RCC 7860 (cell line): ENCODE data around the gene ASTN2.
"Not testable (repeated sequence)": the region's sequence is repeated elsewhere in the genome, so short reads cannot be mapped to it uniquely, and the experiment has no call there.

Source experiments
- DNase-seq: peaks from one replicate; pipeline ENCODE4 v3.0.0-alpha.2; 2015; ENCODE audit warnings: low spot score
- FAIRE-seq: peaks from 2 replicates; lab custom pipeline; 2012; peaks lifted over from hg19 to GRCh38; lab: Jason Lieb, UNC

The ASTN2 gene

DNA sequence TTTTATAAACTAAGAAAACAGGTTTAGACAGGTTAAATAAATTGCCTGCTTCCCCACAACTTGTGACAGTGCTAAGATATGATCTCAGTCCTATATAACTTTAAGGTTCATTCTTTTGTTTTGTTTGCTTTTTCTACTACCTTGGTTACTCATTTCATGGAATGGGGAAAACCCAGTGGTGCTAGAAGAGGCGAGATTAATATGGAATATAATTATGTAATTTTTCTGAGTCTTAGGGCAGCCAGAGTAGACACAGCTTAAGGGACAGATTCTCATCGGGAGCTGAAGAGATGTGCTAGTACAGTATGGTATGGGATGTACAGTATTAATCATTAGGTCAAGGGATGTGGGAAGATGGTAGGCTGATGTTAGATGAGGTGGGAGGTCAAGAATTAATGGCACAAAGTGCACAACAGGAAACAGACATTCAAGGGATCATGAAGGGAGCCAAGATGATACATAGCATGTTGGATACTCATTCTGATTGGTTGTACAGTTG is 721.6 kb downstream of the ASTN2 start:
- DNase-seq, result no peak
- FAIRE-seq, result no peak

DNA sequence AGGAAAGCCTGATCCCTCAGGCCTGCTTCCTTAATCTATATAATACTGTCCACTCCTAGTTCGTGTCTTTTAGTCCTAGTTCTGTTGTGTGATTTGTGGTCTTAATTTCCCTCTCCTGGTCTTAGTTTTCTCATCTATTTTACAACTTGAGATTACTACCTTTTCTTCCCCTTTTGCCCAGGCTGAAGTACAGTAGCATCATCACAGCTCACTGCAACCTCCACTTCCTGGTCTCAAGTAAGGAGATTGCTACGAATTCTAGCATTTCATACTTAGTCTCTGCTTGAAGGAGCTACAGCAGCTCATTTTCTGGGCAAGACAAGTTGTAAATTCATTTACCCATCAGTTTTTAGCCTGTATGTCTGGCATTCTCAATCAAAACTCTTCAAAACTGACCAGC is 722.2 kb downstream of the ASTN2 start:
- DNase-seq, result no peak
- FAIRE-seq, result no peak

DNA sequence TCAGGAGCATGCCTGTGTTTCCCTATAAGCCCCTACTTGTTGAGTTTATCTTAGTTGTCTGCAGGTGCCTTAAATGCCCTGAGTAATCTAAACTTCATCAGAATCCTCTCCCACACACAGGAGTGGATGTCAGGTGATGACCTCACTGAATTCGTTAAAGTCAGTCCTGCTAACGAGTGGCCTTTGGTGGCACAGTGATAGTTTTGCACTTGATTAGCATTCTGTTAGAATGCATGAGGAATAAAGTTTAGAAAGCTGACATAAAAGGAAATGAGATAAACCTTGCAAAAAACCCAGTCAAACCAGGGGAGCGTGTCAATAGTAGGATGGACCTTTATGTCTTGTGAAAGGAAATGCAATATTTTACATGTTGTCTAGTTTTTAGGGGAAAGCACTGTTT is 723.2 kb downstream of the ASTN2 start:
- no peak for FAIRE-seq
- DNase-seq, result no peak

DNA sequence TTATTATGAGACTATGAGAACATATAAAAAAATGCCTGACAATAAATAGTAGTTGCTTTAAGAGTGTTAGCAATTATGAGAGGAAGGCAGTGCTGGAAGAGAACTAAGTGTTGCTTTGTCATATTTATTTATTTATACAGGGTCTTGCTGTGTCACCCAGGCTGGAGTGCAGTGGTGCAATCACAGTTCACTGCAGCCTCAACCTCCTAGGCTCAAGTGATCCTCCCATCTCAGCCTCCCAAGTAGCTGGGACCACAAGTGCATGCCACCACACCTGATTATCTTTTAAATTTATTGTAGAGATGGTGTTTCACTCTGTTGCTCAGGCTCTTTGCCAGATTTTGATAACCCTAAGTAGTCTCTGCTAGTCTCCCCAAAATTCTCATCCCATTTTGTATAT is 724.1 kb downstream of the ASTN2 start:
- DNase-seq, result not testable (repeated sequence)

DNA sequence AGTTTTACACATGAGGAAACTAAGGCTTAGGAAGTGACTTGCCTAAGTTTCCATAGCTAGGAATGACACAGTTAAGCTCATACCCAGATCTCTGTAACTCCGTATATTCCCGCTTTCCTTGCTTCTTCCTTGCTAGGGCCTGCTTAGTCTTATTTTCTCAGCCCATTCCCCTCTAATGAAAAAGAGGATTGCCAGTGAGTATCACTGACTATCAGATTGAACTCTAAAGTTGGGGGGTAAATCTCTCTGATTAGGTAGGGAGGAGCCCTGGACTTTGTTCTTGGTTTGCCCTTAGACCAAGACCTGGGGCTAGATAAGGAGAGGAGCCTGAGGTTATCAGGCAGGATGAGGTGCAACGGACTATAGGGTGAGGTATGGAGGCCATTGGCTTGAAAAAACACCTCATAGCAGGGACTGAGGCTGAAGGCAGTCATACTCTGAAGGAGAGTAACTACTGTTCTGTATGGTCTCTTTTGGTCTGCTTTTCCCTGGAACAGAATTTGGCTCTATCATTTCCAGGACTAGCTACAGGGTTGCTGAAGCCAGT is 725.3 kb downstream of the ASTN2 start:
- FAIRE-seq, result no peak
- DNase-seq, result no peak

More for the DNA sequence above, 724.1 kb downstream of the ASTN2 start:
- FAIRE-seq, result not testable (repeated sequence)

DNA sequence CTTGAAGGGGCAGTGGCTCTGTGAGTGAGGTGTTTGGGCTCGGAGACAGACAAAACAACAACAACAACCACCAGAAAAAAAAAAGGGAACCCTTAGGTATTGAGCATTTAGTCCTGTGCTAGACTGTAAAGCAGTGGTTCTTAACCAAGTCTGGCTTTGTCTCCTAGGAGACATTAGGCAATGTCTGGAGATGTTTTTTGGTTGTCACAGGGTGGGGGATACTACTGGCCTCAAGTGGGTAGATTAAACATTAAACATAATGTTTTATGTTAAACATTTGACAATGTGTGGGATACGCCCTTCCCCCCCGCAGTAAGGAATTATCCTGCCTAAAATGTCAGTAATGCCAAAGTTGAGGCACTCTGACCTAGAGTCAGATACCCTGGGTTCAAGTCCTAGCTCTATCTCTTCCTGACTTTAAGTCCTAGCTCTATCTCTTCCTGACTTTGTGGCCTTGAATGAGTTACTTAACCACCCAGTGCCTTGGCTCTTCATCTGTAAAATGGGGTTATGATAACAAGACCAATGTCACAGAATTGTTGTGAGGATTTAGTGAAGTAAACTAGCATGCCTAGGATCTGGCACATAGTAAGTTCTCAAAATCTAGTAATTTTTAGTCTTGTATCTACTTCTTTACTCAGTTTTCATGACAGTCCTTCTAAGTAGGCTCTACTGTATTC is 725.9 kb downstream of the ASTN2 start:
- FAIRE-seq (no peak), DNase-seq (no peak)

DNA sequence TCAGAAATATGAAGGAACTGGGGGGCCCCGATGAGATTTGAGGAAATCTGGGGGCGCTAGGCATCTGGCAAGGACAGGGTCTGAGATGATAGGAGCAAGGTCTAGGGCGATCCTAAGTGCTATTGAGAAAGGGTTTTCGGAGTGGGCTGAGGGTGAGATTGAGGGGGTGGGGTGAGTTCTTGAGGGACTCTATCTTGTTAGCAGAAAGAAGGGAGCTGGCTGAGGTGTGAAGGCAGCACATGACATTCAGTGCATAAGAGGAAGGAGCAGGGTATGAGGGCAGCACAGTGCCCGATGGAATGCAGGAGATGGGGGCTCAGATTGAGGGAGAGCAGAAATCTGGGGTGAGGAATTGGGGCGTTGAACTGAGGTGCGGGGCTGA is 727.1 kb downstream of the ASTN2 start:
- FAIRE-seq (no peak), DNase-seq (no peak)

DNA sequence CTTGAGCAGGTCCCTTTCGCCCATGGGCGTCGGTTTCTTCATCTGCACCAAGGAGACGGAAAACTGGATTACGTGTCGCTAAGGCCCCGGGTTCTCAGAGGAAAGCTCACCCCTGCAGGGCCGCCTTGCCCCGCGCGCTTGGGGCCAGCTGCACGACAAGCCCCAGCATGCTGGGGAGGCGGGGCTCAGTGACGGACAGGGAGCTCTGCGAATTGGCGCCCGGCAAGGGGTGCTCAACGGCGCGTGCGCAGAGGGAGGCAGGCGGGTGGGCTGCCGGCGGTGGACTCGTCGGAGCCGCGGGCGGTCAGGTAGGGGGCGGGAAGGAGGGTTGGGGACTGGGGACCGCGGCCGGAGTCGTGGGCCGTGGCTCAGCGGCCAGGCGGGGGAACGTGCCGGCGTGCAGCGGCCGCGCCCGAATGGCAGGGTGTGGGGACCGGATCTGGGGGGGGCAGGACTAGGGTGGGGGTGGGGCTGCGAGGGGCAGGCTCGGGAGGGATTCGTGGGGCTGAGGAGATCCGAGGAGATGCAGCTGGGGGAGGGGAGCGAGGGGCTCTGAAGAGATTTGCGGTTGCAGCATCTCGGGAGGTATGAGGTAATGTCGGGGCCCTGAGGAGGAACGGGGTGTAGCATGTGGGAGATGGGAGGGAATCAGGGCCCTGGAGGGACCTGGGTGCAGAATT is 727.6 kb downstream of the ASTN2 start, which contains the start of gene TRIM32:
TRIM32 (plus strand) TSS at position 232 of the 680 bp plus-strand sequence. CDS start 10,438 bp downstream, outside the sequence.
- FAIRE-seq (no peak), DNase-seq (no peak)

DNA sequence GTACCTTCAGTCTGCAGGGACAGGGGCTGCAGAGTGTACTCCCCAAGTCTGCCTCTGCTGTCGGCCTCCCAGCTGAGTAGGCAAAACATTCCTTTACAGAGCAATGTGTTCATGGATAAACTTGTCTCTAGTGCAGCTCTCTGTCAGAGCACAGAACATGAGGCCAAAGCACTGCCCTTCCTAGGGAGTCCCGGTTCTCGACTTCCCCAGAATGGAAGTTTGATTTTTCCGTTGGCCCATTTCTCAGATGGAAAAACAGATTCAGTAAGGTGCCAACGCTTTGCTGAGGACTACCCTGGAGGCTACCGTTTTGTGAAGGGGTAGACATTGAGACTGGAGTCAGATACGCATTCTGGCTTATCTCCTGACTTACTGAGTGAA is 728.2 kb downstream of the ASTN2 start:
- DNase-seq, result no peak
- FAIRE-seq, result no peak

DNA sequence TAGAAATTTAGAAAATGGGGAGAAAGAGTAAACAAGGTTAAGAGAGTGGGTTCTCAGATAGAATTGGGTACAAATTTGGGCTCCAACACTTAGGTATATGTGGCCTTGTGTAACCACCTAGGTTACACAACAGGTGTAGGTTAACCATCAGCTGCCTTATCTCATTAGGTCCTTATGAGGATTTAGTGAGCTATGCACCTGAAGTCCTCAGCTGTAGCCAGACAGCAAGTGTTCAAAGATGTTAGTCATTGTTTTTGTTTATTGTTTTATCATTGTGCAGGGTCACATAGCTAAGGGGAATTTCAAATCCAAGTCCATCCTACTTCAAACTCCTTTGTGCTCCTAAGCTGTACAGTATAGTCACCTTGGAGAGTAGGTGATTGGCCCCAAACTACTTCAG is 728.7 kb downstream of the ASTN2 start:
- DNase-seq, result no peak
- FAIRE-seq, result no peak

DNA sequence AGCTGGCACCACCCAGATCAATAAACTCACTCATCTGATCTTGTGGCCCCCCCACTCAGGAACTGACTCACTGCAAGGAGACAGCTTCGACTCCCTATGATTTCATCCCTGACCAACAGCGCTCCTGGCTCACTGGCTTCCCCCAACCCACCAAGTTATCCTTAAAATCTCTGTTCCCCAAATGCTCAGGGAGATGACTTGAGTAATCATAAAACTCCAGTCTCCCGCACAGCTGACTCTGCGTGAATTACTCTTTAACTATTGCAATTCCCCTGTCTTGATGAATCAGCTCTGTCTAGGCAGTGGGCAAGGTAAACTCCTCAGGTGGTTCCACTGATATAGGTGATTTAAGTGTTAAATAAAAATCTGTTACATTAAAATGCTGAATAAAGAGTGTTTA is 729.7 kb downstream of the ASTN2 start:
- FAIRE-seq, result no peak
- DNase-seq, result no peak

DNA sequence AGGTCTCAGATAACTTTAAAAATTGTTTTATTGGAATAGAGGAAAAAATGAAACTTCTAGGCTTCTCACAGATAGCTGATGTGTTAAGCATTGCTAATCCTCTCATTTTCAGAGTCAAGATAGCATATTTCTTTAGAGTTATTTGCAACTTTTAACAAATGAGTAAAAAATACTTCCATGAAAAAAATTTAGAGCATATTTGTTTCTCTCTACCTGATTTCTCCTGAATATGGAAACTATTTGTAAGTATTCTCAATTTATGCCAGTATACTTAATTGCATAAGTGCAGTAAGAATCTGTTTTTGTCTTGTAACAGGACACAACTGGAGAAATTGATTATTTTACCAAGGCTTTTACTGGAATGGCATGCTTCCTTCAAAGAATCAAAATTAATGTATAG is 731.3 kb downstream of the ASTN2 start:
- FAIRE-seq (no peak), DNase-seq (no peak)

DNA sequence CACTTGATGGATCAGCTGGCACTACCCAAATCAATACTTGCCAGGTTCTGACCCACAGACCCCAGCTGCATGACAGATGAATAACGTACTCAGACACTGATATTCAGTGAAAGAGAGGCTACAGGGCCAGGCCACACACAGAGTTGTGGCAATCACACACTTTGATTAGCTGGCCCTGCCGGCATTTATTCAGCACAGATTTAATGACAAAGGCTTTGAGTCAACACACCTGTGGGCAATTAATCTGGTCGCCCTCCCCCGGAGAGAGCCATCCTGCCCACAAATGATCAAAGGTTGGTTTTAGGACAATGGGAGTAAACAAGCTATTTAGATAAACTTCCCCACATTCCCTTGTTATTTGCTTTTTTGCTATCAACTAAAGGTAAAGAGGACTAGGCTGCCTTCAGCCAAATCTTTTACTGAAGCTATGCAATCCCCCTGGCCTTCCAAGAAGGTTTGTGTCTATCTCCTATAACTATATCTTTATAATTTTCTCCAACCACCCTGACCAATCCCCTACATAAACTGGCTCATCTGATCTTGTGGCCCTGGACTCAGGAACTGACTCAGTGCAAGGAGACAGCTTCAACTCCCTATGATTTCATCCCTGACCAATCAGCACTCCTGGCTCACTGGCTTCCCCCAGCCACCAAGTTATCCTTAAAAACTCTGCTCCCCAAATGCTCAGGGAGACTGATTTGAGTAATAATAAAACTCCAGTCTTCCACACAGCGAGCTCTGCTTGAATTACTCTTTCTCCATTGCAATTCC is 740.5 kb downstream of the ASTN2 start:
- no peak for DNase-seq
- no peak for FAIRE-seq

DNA sequence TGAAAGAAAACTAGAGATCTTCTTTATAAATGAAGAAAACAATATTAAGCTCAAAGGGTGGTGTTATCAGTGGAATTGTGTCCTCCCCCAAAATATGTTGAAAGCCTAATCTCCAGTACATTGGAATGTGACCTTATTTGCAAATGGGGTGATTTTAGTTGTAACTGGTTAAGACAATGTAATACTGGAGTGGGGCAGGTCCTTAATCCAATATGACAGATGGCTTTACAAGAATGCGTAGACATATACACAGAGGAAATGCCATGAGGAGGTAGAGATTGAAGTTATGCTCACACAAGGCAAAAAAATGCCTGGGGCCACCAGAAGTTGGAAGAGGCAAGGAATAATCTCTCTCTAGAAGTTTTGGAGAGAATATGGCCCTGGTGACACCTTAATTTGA is 741.5 kb downstream of the ASTN2 start:
- DNase-seq (no peak), FAIRE-seq (no peak)

DNA sequence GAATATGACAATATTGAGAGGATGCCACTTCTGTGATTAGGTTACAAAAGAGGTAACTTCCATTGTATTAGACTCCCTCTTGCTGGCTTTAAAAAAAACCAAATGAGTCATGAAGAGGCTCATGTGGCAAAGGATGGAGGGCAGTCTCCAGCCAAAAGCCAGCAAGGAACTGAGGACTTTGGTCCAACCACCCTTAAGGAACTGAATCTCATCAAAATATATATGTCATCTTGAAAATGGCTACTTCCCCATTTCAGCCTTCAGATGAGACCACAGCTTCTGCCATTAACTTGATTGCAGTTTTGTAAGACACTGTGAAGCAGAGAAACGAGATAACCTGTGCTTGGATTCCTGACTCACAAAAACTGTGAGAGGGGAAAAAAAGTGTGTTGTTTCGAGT is 743.3 kb downstream of the ASTN2 start:
- no peak for FAIRE-seq
- DNase-seq, result no peak

DNA sequence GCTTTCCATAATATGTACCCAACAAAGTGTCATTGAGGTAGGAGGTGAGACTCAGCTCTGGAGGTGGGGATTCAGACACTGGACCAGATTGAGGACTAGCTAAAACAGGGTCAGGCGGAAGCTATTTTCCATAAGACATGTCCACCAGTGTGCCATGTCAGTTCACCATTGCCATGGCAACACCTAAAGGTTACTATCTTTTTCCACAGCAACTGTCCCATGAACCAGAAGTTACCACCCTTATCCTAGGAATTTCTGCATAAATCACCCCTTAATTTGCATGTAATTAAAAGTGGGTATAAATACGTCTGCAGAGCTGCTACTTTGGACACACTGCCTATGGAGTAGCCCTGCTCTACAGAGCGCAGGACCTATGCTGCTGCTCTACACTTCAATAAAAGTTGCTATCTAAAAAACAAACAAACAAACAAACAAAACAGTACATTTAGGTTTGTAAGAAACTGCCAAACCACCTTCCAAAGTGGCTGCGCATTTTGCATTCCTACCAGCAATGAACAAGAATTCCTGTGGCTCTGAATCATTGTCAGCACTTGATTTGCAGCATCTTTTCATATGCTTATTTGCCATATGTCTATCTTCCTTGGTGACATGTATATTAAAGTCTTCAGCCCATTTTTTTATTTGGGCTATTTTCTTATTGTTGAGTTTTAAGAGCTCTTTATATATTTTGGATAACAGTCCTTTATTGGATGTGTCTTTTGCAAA is 745.7 kb downstream of the ASTN2 start:
- FAIRE-seq (no peak), DNase-seq (no peak)

DNA sequence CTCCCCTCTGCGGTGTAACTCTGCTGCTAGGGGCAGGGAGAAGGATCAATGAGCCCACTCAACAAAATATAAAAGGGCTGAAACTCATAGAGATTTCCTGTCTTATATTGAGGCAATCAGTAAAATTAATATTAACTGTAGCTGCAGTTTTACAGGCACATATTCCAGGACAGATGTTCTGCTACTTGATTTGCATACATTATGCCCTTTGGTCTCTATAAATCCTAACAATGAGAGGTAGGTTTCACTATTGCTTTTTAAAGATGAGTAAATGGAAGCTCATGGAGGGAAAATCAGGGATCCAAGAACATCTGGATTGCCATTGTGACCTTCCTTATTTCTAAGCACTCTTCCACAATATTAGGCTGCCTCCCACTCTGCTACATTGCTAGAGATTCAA is 751.3 kb downstream of the ASTN2 start:
- FAIRE-seq, result no peak

DNA sequence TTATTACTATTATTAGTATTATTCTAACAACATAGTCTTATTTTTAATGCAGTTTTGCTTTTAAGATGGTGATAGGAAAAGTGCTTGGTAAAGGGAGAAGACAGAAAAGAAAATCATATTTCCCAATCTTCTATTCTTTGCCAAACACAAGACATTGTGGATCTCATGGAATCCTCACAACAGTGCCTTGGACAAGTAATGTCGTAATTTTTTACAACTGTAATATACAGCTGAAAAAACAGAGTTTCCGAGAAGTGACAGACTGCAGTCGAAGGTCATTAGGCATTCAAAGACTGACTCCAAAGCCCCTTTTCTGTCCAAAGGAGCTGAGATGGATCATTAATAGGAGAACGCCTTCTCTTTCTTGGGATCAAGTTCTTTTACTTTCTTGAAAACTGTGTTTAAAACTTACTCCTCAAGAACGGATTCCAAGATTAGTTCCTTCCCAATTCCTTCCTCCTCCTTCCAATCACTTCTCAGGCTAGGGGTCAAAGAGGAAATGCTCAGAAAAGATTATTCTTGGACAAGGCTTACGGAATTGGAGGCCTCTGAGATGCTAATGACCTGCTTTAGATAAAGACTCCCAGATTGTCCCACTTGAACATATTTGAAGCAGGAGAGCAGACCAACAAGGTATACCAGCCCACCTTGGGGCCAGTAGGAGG is 752.1 kb downstream of the ASTN2 start:
- DNase-seq, result no peak
- FAIRE-seq, result no peak

More for the DNA sequence above, 751.3 kb downstream of the ASTN2 start:
- no peak for DNase-seq

DNA sequence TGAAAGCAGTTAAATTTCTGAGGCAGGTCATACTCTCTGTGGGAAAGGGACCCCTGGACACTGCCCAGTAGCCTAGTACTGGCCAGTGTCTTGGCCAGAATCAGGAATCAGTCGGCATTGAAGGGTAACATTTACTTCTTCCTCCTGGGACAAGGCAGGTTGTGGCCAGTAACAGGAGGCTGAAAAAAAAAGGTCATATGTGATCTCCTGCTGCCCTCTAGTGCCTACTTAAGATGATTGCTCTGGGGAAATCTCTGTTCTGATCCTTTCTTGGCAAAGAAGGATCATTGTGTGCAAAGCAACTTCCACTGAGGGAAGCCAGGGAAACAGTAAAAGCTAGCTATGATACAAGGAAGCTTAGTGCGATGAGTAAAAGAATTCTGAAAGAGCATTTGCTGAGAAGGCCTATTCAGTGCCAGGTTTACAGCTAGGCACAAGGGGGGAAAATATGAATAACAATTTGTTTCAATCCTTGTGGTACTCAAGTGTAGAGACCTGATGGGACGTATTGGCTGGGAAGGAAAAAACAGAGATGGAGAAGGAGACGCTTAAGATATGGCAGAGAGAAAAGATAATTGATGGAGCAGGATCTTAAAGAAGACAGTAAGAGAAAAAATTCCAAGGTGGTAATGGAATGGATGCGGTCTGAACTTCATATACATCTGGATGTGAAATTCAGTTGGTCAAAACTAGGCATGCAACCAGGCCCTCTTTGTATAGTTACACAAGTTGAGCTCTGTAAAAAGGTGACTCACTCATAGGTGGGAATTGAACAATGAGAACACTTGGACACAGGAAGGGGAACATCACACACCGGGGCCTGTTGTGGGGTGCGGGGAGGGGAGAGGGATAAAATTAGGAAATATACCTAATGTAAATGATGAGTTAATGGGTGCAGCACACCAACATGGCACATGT is 753.6 kb downstream of the ASTN2 start:
- peak; percentile 40 for FAIRE-seq
- DNase-seq, result peak; percentile 71
